ENCODE measurements around the gene ADAP1.

GRCh38 chr7:868189-868486, 86.3 kb downstream of the ADAP1 start:
- no peak for TF ChIP-seq EZH2 (IDR thresholded peaks at IDR 0.05; ENCODE audit: low read length, unreplicated experiment)
- TF ChIP-seq CTCF (conservative IDR thresholded peaks at IDR 0.05; ENCODE audit: low read depth, low read length) = no peak

Measured in PC-3 (cell line).